ENCODE results near the gene HAAO. TPM values are rescaled to one million over a fixed set of nuclear protein-coding genes. Genes with fewer than 3 reads are reported as not detected.

Gene HAAO
- total RNA-seq, 1 donor from 2014 or later, result 4.9 TPM

DNA sequence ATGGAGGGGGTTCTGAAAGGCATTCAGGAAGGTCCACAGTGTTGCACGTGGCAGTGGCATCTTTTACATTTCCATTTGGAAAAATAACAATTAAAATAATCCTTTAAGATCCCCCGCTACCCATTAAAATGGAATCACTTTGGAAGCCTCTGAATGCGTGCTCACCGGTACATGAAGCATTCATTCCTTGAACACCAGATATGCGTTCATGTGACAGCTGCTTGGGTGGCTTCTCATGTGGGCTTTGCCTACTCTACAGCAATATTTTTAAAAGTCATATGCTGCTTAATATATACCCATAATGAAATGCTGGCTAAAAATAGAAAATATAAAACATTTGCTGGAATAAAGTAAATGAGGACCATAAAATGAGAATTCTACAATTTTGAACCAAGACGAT is 14.4 kb upstream of the HAAO start:
- peaks cover 25% of the 10 kb centered on the region for H3K4me1 Mint-ChIP-seq
- no peak for DNase-seq (ENCODE audit: low read depth, low spot score)
- TF ChIP-seq CTCF (conservative IDR thresholded peaks at IDR 0.05), result no peak
- no peak overlapping the region for H3K27ac Mint-ChIP-seq (ENCODE audit: unreplicated experiment)
- H3K27me3 Mint-ChIP-seq (ENCODE audit: low read depth), result peaks cover 8% of the 10 kb centered on the region
- peaks cover 4% of the 10 kb centered on the region for H3K36me3 Mint-ChIP-seq (ENCODE audit: low read depth)
- peaks cover 2% of the 10 kb centered on the region for H3K9me3 Mint-ChIP-seq
- no peak overlapping the region for H3K4me3 Mint-ChIP-seq

- peaks cover 2% of the 10 kb centered on the region for H3K36me3 Mint-ChIP-seq (ENCODE audit: low read depth)
- no peak for TF ChIP-seq CTCF (conservative IDR thresholded peaks at IDR 0.05)
- H3K4me1 Mint-ChIP-seq, result peaks cover 15% of the 10 kb centered on the region
- no peak for DNase-seq (ENCODE audit: low read depth, low spot score)
- no peak overlapping the region for H3K4me3 Mint-ChIP-seq
- peaks cover 2% of the 10 kb centered on the region for H3K9me3 Mint-ChIP-seq
- H3K27me3 Mint-ChIP-seq (ENCODE audit: low read depth), result peaks cover 2% of the 10 kb centered on the region
- H3K27ac Mint-ChIP-seq (ENCODE audit: unreplicated experiment), result no peak overlapping the region
These were observed 12.5 kb upstream of the HAAO start for GRCh38 chr2:42804891-42805290.

GRCh38 chr2:42804338-42804737 is 12.0 kb upstream of the HAAO start:
- Mint-ChIP-seq H3K27me3 (ENCODE audit: low read depth) (peaks cover 2% of the 10 kb centered on the region), H3K4me3 (no peak overlapping the region), H3K27ac (ENCODE audit: unreplicated experiment) (no peak overlapping the region), H3K9me3 (peaks cover 2% of the 10 kb centered on the region), H3K36me3 (ENCODE audit: low read depth) (peaks cover 2% of the 10 kb centered on the region), H3K4me1 (peaks cover 12% of the 10 kb centered on the region)
- no peak for TF ChIP-seq CTCF (conservative IDR thresholded peaks at IDR 0.05)
- no peak for DNase-seq (ENCODE audit: low read depth, low spot score)

GRCh38 chr2:42802150-42802549 is 9.8 kb upstream of the HAAO start:
- no peak for DNase-seq (ENCODE audit: low read depth, low spot score)
- Mint-ChIP-seq H3K4me3 (no peak overlapping the region), H3K36me3 (ENCODE audit: low read depth) (peaks cover 2% of the 10 kb centered on the region), H3K27ac (ENCODE audit: unreplicated experiment) (no peak overlapping the region), H3K27me3 (ENCODE audit: low read depth) (peaks cover 2% of the 10 kb centered on the region), H3K9me3 (peaks cover 2% of the 10 kb centered on the region), H3K4me1 (no peaks in the 10 kb centered on the region)
- TF ChIP-seq CTCF (conservative IDR thresholded peaks at IDR 0.05), result no peak

DNA sequence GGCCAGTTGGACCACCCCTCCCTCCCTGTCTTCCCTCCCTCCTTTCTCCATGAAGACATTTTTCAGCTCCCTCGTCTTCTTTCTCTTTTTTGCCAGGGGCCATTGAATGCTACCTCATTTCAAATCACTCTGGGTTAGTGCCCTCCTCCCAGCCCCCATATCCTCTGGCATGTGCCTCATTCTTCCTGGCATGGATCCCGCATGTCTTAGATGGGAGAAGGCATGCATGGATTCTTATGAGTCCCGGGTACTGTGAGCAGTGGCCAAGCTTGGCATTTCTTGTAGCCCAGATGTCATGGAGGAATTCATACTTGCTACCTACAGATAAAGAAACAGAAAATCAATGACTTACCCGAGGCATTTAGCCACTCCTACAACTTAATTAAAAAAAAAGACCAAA is 9.0 kb upstream of the HAAO start:
- Mint-ChIP-seq H3K27me3 (ENCODE audit: low read depth) (peaks cover 2% of the 10 kb centered on the region), H3K27ac (ENCODE audit: unreplicated experiment) (no peak overlapping the region), H3K4me3 (no peak overlapping the region), H3K36me3 (ENCODE audit: low read depth) (peaks cover 2% of the 10 kb centered on the region), H3K4me1 (peaks cover 3% of the 10 kb centered on the region), H3K9me3 (peaks cover 2% of the 10 kb centered on the region)
- TF ChIP-seq CTCF (conservative IDR thresholded peaks at IDR 0.05), result no peak
- no peak for DNase-seq (ENCODE audit: low read depth, low spot score)

- no peak overlapping the region for H3K27ac Mint-ChIP-seq (ENCODE audit: unreplicated experiment)
- H3K36me3 Mint-ChIP-seq (ENCODE audit: low read depth), result peaks cover 2% of the 10 kb centered on the region
- H3K9me3 Mint-ChIP-seq, result peaks cover 2% of the 10 kb centered on the region
- H3K4me3 Mint-ChIP-seq, result no peak overlapping the region
- H3K27me3 Mint-ChIP-seq (ENCODE audit: low read depth), result peaks cover 2% of the 10 kb centered on the region
- no peak for DNase-seq (ENCODE audit: low read depth, low spot score)
- no peak for TF ChIP-seq CTCF (conservative IDR thresholded peaks at IDR 0.05)
- peaks cover 6% of the 10 kb centered on the region for H3K4me1 Mint-ChIP-seq
These were observed 8.6 kb upstream of the HAAO start for GRCh38 chr2:42800981-42801380.

Measured in neural crest cell (in vitro differentiated cells).